Peyer's patch (tissue), 4 donors: ENCODE data around the gene HMCN1. TPM values are rescaled to one million over a fixed set of nuclear protein-coding genes. Genes with fewer than 3 reads are reported as not detected.

ENCODE experiments used
- DNase-seq, 3 donors: peaks; one replicate each; pipeline ENCODE4 v3.0.0-alpha.2; 2017 to 2019
- H3K27ac ChIP-seq, 4 donors: fragments of 200-600 bp; sonication (generic); one replicate each; pipeline ENCODE4 v1.5.1; 2016 to 2019
- H3K27me3 ChIP-seq, 2 donors: fragments of 200-600 bp; sonication (generic); one replicate each; pipeline ENCODE4 v1.5.1; 2019
- H3K36me3 ChIP-seq, 3 donors: fragments of 200-600 bp; sonication (generic); one replicate each; pipeline ENCODE4 v1.5.1; 2016 to 2019
- H3K4me1 ChIP-seq, 4 donors: fragments of 200-600 bp; sonication (generic); one replicate each; pipeline ENCODE4 v1.5.1; 2016 to 2019
- H3K4me3 ChIP-seq, 4 donors: fragments of 200-600 bp; sonication (generic); 1 replicate in 3 of 4; 2 replicates in 1 of 4; pipeline ENCODE4 v1.5.1; 2016 to 2019; ENCODE audit warnings: mild to moderate bottlenecking in 1 of 4
- H3K9me3 ChIP-seq, 4 donors: fragments of 200-600 bp; sonication (generic); one replicate each; pipeline ENCODE4 v1.5.1; 2016 to 2019; ENCODE audit warnings: mild to moderate bottlenecking in 1 of 4
- CTCF ChIP-seq, 6 experiments: fragments of 450-650 bp in 4 of 6; fragments of 200-600 bp in 2 of 6; sonication (generic) in 1 of 6; IDR thresholded peaks; one replicate each; pipeline ENCODE4 v1.5.1; 2017 to 2019; ENCODE audit warnings: antibody characterized with exemption in 6 of 6, mild to moderate bottlenecking in 3 of 6, moderate library complexity in 1 of 6
- POLR2A ChIP-seq, 2 donors: fragments of 450-650 bp; IDR thresholded peaks; one replicate each; pipeline ENCODE4 v1.5.1; 2017; ENCODE audit warnings: antibody characterized with exemption in 2 of 2, mild to moderate bottlenecking in 2 of 2, moderate library complexity in 2 of 2
- total RNA-seq, 4 donors: library from RNA; depleted of rRNA; stranded (reverse); fragments of >200 nt; gene quantifications; one replicate each; pipeline ENCODE4 v1.1.0, GENCODE V29; 2016

HMCN1 gene
- total RNA-seq, 4 donors from 2014 or later: 1.5 to 18.2 (median 7.1) TPM

- no peak overlapping the region for H3K27ac ChIP-seq
- H3K4me1 ChIP-seq: no peaks in the 10 kb centered on the region
- no peaks in the 10 kb centered on the region for H3K36me3 ChIP-seq
- TF ChIP-seq CTCF (IDR thresholded peaks at IDR 0.05): no peak
- TF ChIP-seq POLR2A (IDR thresholded peaks at IDR 0.05): no peak
- H3K4me3 ChIP-seq: no peak overlapping the region
- no peaks in the 10 kb centered on the region for H3K9me3 ChIP-seq
- no peak for DNase-seq
- no peaks in the 10 kb centered on the region for H3K27me3 ChIP-seq
Measured at GRCh38 chr1:186220067-186220466, 485.9 kb downstream of the HMCN1 start.

- DNase-seq: no peak
- TF ChIP-seq POLR2A (IDR thresholded peaks at IDR 0.05): no peak
- no peak for TF ChIP-seq CTCF (IDR thresholded peaks at IDR 0.05)
- Histone ChIP-seq H3K27ac (no peak overlapping the region), H3K36me3 (no peaks in the 10 kb centered on the region), H3K4me1 (no peaks in the 10 kb centered on the region), H3K9me3 (no peaks in the 10 kb centered on the region), H3K27me3 (no peaks in the 10 kb centered on the region), H3K4me3 (no peak overlapping the region)
Measured at GRCh38 chr1:186220911-186221310, 486.7 kb downstream of the HMCN1 start.

GRCh38 chr1:186225096-186225495 lies 490.9 kb downstream of the HMCN1 start:
- TF ChIP-seq POLR2A (IDR thresholded peaks at IDR 0.05) (no peak), CTCF (IDR thresholded peaks at IDR 0.05) (no peak)
- Histone ChIP-seq H3K36me3 (no peaks in the 10 kb centered on the region), H3K27ac (no peak overlapping the region), H3K4me1 (no peaks in the 10 kb centered on the region), H3K4me3 (no peak overlapping the region), H3K27me3 (no peaks in the 10 kb centered on the region), H3K9me3 (no peaks in the 10 kb centered on the region)
- no peak for DNase-seq

GRCh38 chr1:186228749-186229148 lies 494.6 kb downstream of the HMCN1 start:
- Histone ChIP-seq H3K4me3 (no peak overlapping the region), H3K4me1 (no peaks in the 10 kb centered on the region), H3K27ac (no peak overlapping the region), H3K27me3 (no peaks in the 10 kb centered on the region), H3K9me3 (no peaks in the 10 kb centered on the region), H3K36me3 (no peaks in the 10 kb centered on the region)
- TF ChIP-seq POLR2A (IDR thresholded peaks at IDR 0.05): no peak
- TF ChIP-seq CTCF (IDR thresholded peaks at IDR 0.05): no peak
- no peak for DNase-seq

- DNase-seq: no peak
- Histone ChIP-seq H3K27me3 (no peaks in the 10 kb centered on the region), H3K4me3 (no peak overlapping the region), H3K36me3 (no peaks in the 10 kb centered on the region), H3K27ac (no peak overlapping the region), H3K4me1 (no peaks in the 10 kb centered on the region), H3K9me3 (no peaks in the 10 kb centered on the region)
- TF ChIP-seq CTCF (IDR thresholded peaks at IDR 0.05): no peak
- TF ChIP-seq POLR2A (IDR thresholded peaks at IDR 0.05): no peak
Measured at GRCh38 chr1:186231861-186232436, 497.8 kb downstream of the HMCN1 start.
